Measurements from ENCODE around the gene DYNC2LI1.

The DYNC2LI1 gene

DNA sequence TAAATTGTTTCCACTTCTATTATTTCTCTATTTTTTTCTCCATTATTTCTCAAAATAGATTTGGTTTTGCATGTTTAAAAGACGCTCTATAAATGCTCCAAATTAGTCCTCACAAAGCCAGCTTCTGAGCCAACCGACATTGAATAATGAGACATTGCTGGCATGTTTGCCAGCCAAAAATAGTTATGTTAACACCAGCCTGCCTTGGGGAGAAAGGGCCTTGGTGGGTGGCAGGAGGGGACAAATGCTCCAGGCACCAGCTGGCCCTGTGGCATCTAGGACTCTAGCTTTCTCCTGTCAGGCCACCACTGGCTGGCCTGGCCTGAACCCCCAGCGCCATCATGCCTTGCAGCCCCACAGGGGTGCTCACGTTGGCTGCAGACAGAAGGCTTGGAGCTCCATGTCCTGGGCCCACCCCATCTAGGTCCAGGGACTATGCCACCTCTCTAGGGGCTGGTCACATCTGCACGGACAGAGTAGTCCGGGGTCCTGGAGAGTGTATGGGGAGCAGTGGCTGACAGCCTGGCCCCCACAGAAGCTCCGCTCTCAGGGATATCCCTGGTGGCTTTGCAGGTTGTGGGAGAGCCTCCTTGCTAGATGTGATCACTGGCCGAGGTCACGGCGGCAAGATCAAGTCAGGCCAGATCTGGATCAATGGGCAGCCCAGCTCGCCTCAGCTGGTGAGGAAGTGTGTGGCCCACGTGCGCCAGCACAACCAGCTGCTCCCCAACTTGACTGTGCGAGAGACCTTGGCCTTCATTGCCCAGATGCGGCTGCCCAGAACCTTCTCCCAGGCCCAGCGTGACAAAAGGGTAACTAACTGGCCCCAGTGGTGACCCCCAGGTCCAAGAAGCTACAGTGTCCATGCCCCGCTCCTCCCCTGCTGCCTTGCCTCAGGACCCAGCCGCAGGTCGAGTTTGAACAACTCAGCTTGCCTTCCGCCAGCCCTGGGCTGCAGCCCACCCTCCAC is 77.5 kb downstream of the DYNC2LI1 start:
- DNase-seq, result no peak

GRCh38 chr2:43852196-43852730 is 78.4 kb downstream of the DYNC2LI1 start:
- DNase-seq, result no peak

- DNase-seq, result no peak
These were observed 79.6 kb downstream of the DYNC2LI1 start for GRCh38 chr2:43853141-43854081.

DNA sequence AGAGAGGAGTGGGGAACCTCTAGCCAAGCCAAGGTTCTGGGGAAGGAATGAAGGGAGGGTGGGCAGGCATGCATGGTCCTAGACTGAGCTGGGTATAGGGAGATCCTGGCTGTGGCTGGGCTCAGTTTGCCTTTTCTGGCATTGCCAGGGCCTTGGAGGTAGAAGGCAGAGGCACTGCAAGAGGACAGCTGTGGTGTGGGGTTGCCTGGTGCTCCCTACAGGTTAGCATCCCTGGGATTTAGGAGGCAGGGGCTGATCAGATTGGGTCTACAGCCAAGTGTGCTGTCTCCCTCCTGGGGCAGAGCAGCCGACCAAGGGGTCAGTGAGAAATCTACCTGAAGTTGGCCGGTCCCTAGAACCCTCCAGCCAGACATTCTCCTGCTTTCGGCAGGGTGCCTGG is 80.8 kb downstream of the DYNC2LI1 start:
- DNase-seq, result no peak

DNA sequence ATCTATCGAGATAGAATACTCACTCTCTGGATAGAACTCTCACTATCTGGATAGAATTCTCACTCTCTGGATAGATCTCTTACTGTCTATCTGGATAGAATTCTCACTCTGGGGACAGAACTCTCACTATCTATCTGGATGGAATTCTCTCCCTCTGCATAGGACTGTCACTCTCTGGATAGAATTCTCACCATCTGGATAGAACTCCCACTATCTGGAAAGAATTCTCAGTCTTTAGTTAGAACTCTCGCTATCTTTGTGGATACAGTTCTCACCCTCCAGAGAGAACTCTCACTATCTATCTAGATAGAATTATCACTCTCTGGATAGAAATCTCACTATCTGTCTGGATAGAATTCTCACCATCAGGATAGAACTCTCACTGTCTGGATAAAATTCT is 81.5 kb downstream of the DYNC2LI1 start:
- DNase-seq, result no peak
